ENCODE measurements around the gene CYB561.

The CYB561 gene

GRCh38 chr17:63434951-63435571 lies 11.0 kb downstream of the CYB561 start:
- no peak for DNase-seq (ENCODE audit: low spot score)

DNA sequence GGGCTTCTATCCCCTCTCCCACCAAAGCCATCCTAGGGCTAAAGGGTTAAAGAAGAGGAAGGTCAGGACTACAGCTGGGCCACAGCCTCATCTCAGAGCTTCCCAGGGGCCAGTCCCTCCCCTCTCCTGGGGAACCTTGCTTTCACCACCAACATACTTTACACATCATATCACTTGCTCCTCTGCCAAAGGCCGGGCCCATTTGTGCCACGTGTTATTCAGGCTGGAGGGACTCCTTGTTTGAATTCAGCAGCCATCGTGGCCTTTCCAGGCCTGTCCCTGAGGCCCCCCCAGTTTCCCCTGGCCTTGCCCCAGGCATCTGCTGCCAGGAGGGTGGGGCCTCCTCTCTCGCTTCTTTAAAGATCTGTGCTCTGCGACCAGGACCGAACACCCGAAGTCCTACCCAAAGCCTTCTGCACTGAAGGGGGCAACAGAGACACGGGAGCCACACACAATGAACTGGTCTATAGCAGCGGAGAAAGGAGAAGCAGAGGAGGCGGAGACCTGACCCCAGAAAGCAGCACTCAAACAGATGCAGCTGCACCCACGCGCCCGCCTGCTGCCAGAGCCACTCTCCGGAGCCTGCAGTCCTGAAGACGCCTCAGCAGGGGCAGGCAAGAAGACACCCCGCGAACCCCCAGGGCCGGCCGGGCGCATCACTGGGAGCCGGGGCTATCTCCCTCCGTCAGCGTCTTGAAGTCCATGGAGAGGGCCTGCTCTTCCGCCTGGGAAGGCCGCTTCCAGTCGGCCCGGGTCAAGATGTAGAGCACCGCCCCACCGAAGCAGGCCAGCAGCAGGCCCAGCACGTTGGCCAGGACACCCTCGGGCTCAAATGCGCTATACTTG lies 12.1 kb downstream of the CYB561 start:
- no peak for DNase-seq (ENCODE audit: low spot score)

DNA sequence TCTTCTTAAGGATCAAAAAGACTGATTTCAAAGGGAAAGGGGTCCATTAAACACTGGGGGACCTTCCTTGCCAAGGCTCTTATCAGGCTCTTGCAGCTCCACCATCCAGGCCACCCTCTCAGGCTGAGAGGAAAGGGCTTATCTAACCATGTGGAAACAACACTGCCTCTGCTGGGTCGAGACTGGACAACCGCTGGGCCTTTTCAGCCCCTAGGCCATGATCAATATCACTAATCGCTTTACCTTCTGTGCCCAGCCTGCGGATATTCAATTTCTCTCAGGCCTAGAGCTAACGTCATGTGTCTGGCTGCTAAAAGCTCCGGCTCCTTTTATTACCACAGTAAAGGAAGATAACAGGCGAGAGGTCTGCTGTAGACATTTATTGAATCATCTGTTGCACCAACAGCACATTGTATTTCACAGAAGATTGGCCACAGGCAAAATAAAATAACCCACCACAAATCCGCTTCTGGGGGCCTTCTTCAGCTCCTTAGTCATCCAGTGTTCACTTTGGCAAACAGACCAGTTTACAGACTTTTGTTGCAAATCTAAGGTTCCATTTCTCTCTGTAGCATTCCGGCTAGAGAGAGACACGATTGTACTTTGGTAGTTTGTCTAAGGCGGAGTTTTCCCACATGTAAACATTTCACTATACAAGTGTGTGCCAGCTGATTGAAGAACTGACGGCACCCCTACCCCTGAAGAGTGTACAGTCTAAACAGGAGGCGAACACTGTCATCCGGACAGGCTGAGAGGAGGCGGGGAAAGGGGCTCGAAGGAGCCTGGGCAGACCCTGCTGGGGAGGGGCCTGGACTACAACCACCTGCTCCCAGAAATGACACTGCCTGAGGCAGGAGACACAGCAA lies 13.9 kb downstream of the CYB561 start:
- no peak for DNase-seq (ENCODE audit: low spot score)

- no peak for DNase-seq (ENCODE audit: low spot score)
Observed at GRCh38 chr17:63431618-63431938, 14.5 kb downstream of the CYB561 start.

DNA sequence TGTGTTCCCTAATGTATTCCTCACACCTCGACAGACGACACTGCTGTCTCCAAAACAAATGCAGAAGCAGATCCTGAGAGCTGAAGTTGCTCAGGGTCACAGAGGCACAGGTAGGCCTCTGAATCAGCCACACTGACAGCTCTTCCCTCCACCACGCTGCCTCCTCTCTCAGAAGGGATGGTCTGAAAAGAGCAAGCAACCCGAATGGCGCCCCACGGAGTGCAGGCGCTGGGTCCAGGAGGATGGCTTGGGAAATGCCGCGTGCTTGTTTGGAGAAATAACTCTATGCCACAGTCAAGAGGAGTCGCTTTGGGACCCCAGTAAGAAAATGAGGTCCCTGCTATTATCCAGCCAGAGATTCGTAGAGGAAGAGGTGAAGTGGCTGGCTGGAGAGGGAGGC lies 15.9 kb downstream of the CYB561 start:
- no peak for DNase-seq (ENCODE audit: low spot score)

DNA sequence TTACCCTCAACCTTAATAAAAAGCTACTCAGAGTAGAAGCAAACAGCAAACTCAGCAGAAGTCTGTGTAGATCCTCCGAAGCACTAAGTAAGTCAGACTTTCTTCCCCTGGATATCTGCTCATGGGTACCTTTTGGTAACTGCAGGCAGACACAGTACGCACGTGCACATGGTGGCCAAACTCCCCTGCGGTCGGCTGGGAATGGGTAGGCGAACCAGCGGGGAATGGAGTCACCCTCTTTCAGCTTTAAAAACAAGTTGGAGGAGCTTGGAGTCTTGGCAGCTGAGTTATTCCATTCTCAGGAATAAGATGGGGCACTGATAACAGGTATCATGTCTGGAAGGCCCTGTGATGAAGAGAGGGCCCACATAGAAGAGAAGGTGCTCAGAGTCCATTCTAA lies 16.3 kb downstream of the CYB561 start:
- DNase-seq (ENCODE audit: low spot score): no peak

DNA sequence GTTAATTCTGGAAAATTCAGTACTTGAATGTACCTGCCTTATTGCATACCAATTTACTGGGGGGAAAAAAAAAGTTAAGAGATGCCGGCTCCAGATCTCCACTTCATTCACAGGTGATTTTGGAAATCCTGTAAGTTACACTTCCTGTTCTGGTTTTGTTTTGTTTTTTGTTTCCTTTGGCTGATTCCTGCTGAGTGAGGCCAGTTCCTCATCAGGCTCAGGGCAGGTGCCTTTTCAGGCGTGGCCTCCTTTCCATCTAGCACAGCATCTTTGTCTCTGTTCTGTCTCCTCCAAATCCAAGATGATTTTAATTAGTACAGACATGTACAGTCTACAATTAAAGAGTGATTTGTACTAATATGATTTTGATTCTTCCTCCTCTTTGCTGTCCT lies 19.2 kb downstream of the CYB561 start:
- DNase-seq (ENCODE audit: low spot score): no peak

DNA sequence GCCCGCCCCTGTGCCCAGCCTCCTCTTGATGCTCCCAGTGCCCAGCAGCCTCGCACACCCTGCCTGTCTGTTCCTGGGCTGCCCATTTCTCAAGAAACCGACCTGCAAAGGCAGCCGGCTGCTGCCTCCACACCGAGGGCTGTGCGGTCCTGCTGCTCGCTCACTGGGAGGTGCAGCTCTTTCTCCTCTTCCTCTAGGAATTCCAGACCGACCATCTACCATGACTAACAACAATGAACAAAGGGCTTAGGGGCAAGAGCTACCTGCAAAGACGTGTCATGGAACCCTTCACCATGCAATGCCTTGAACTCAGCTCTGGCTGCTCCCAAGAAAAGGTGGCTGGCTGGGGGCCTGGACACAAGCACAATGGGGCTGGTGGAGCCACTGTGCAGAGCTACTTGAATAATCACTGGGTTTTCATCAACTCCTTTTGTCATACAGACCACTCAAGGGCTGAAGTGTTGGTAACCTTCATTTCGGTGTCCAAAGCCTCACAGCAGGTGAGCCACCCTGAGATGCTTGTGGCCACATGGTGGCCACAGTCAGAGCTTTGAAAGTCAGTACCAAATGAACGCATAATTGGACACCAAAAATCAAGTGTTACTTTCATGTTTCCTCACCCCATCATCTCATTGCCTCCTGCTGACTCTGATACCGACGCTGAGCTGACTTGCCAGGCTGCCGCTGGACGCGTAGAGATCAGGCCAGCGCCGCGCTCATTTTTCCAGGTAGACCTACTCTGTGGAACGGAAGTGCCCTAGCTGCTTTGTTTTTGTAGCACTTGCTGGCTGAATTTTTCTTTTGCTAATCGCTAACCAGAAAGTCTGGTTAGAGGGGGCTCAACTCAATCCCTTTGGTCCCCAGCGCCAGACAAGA lies 19.8 kb downstream of the CYB561 start:
- no peak for DNase-seq (ENCODE audit: low spot score)

DNA sequence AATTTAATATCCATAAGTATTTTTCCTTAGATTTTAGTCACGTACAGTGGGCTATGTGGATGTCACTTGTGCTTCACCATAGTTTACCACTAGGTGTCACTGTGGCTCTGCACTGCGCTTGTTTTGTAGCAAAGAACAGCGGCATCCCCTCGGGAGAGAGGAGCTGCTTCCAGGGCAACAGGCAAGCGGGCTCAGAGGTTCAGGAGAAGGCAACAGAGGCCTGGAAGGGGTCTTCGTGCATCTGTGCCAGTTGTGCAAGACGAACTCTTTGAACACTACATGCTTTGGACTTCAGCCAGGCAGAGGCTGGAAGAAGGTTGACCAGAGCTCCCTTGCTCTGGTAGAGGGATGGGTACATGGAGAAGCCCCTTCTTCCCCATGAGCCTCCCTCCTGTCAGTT lies 20.6 kb downstream of the CYB561 start:
- DNase-seq (ENCODE audit: low spot score): peak; percentile 84

DNA sequence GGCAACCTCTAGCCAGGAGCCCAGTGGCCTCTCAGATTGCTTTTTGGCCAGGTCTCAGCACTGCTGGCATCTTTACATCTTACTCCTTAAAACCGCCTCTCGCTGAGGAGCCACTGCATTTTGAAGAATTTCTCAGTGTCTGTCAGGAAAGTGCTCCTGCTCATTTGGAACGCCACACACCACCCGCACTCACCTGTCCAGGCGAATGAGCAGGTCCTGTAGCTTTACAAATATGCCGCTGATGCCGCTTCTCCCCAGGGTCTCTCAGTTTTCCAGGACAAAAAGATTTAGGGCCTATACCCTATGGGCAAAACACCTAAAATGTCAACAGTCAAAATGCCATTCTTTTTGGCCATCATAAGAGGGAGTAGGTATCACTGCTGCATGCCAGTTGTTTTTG lies 22.1 kb downstream of the CYB561 start:
- DNase-seq (ENCODE audit: low spot score): no peak

GRCh38 chr17:63423251-63423950 lies 22.7 kb downstream of the CYB561 start:
- DNase-seq (ENCODE audit: low spot score): no peak

GRCh38 chr17:63421681-63422645 lies 24.1 kb downstream of the CYB561 start:
- DNase-seq (ENCODE audit: low spot score): no peak

- DNase-seq (ENCODE audit: low spot score): no peak
Observed at GRCh38 chr17:63420868-63421680, 25.0 kb downstream of the CYB561 start.

- no peak for DNase-seq (ENCODE audit: low spot score)
Observed at GRCh38 chr17:63419949-63420867, 25.9 kb downstream of the CYB561 start.

DNA sequence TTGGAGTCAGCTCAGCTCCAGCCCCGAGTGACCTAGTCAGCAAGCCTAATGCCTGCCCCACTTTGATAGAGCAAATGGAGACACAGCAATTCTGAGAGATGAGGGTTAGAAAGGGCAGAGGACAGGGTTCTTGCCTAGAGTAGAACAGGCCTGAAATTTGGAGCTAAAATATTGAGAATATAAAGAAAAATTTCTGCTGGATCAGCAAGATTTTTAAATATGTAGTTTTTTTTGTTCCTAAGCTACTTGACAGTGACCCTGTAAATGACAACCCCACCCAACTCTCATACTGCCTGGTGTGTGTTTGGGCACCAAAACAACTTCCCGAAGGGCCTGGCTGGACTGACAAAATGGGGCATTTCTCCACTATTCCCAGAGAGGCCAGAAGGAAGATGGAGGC lies 26.7 kb downstream of the CYB561 start:
- DNase-seq (ENCODE audit: low spot score): no peak

DNA sequence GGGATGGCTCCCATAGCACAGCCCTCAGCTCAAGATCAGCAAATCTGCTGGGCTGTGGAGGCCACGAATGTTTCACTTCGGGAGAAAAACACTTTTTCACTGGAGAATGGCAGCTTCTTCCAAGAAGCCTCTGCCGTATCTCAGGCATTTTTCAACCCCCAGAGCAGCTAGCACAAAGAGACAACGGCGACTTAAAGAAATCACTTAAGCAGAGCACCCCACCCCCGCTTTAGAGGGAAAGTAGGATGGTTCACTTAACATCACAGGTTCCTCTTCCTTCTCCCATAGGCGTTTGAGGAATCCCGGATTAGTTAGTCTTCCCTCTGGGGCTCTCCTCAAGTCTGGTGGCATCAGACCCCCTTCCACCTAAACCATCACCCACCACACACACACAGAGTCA lies 27.6 kb downstream of the CYB561 start:
- DNase-seq (ENCODE audit: low spot score): no peak

GRCh38 chr17:63414222-63414621 lies 31.9 kb downstream of the CYB561 start:
- DNase-seq (ENCODE audit: low spot score): no peak

DNA sequence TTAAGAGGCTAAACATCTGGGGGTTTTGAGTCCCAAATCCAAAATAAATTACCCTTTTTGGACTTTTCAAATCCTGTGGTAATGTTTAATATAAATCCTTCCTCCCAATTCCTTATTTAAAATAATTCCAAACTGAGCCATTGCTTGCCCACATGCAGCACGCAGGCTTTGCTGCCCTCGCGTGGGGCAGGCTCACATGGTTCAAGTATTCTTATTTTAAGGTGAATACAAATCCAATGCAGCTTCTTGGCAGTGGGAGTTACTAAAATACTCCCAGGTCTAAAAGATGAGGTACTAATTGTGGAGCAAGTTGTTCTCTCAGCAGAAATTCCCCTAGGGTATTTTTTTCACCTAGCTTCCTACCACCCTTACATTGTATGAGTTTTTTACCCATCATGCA lies 33.0 kb downstream of the CYB561 start:
- no peak for DNase-seq (ENCODE audit: low spot score)
